Activated CD8-positive, alpha-beta T cell treated with anti-CD3 and anti-CD28 coated beads for 36 hours (primary cell): ENCODE results near the gene NPTXR. TPM values are rescaled to one million over a fixed set of nuclear protein-coding genes. Genes with fewer than 3 reads are reported as not detected.

Experiments used
- ATAC-seq: fragments of 200-7000 bp; cut with Tn5 transposase; one replicate; pipeline ENCODE4 v1.10.0; 2021; ENCODE audit warnings: mild to moderate bottlenecking, moderate library complexity
- CTCF ChIA-PET: fragments of 350-600 bp; sonication (Branson Sonifier 250); formaldehyde crosslinking; loops from one replicate; lab custom pipeline; 2021; ENCODE audit warnings: antibody characterized with exemption; lab: Charles Lee
- POLR2A ChIA-PET: fragments of 350-600 bp; sonication (Branson Sonifier 250); formaldehyde crosslinking; loops from one replicate; lab custom pipeline; 2021; ENCODE audit warnings: antibody characterized with exemption; lab: Charles Lee
- DNase-seq: peaks from one replicate; pipeline ENCODE4 v3.0.0-alpha.2; 2020
- H3K27ac Mint-ChIP-seq: one replicate; pipeline ENCODE4 v1.8.0; 2021; ENCODE audit warnings: mild to moderate bottlenecking, mixed read lengths
- H3K27me3 Mint-ChIP-seq: one replicate; pipeline ENCODE4 v1.8.0; 2021; ENCODE audit warnings: mixed read lengths
- H3K36me3 Mint-ChIP-seq: one replicate; pipeline ENCODE4 v1.8.0; 2021; ENCODE audit warnings: low read depth, mixed read lengths
- H3K4me1 Mint-ChIP-seq: one replicate; pipeline ENCODE4 v1.8.0; 2021; ENCODE audit warnings: low read depth, mixed read lengths
- H3K4me3 Mint-ChIP-seq: one replicate; pipeline ENCODE4 v1.8.0; 2021; ENCODE audit warnings: mild to moderate bottlenecking, moderate library complexity, mixed read lengths
- H3K9me3 Mint-ChIP-seq: one replicate; pipeline ENCODE4 v1.8.0; 2021; ENCODE audit warnings: mixed read lengths
- intact Hi-C: fragments of 100-400 bp; cut with micrococcal nuclease; formaldehyde crosslinking; loops from one replicate; pipeline ENCODE4 v1.10.0; 2022
- total RNA-seq, 2 experiments: library from RNA; stranded (reverse); gene quantifications; one replicate each; pipeline ENCODE4 v1.2.3, GENCODE V29; 2021
- TF ChIP-seq, protein P1 (sequence below): fragments of 200-600 bp; IDR thresholded peaks from one replicate; pipeline ENCODE4 v1.8.0; 2022; ENCODE audit warnings: antibody characterized with exemption, mild to moderate bottlenecking

The NPTXR gene
- total RNA-seq, 2 experiments from 2014 or later = 0.69 to 0.83 TPM

DNA sequence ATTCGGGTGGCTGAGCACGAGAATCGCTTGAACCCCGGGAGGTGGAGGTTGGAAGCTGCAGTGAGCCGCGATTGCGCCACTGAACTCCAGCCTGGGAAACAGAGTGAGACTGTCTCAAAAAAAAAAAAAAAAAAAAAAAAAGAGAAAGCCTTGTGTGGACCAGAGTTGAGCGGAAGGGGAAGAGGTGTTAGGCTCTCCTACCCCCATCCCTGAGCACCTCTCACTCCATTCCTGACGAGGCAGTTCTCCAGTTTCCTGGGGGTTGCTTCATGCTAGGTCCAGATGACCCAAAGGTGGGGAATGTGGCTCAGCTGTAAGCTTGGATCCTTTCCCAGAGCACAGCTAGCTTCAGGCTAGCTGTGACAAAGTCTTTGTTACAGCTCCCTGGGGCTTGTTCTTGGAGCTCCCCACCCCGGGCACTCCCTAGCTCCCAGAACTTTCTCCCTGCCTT, 41.1 kb downstream of the NPTXR start:
- intact Hi-C loops = no loop called here
- peaks cover 12% of the 10 kb centered on the region for H3K4me1 Mint-ChIP-seq
- ATAC-seq = no peak

DNA sequence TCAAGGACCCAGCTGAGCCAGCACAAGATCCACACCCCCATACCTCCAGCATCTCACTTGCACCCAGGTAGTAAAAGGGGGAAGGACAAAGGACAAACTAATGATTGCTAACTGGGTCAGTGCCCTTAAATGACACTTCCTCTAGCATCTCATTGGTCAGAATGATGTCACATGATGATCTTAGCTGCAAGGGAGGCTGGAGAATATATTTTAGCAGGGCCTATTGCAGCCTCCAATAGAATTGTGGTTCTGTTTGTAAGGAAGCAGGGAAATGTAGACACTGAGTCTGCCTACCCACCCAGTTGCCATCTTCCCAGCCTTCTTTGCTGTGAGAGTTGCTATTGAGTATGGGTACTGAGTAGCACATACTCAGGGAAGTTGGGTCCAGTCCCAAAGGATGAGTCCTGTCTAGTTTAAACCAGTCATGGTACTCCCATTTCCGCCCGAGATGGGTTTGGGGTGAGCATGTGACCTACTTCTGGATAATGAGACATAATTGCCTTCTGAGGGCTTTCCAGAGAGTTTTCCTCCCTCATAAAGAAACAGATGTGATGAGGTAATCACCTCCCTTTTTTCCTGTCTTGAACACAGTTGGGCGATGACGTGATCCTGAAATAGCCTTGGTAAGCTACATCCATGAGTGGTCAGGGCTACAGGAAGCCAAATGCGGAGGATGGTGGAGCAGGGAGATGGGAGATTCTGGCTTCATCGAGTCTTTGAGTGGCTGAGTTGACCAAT, 44.4 kb downstream of the NPTXR start:
- POLR2A ChIA-PET = no interaction called here
- TF ChIP-seq, protein P1, sequence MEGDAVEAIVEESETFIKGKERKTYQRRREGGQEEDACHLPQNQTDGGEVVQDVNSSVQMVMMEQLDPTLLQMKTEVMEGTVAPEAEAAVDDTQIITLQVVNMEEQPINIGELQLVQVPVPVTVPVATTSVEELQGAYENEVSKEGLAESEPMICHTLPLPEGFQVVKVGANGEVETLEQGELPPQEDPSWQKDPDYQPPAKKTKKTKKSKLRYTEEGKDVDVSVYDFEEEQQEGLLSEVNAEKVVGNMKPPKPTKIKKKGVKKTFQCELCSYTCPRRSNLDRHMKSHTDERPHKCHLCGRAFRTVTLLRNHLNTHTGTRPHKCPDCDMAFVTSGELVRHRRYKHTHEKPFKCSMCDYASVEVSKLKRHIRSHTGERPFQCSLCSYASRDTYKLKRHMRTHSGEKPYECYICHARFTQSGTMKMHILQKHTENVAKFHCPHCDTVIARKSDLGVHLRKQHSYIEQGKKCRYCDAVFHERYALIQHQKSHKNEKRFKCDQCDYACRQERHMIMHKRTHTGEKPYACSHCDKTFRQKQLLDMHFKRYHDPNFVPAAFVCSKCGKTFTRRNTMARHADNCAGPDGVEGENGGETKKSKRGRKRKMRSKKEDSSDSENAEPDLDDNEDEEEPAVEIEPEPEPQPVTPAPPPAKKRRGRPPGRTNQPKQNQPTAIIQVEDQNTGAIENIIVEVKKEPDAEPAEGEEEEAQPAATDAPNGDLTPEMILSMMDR = no peak
- H3K27me3 Mint-ChIP-seq = peaks cover 6% of the 10 kb centered on the region
- no peaks in the 10 kb centered on the region for H3K36me3 Mint-ChIP-seq
- H3K4me1 Mint-ChIP-seq = peaks cover 14% of the 10 kb centered on the region
- DNase-seq (no peak), ATAC-seq (no peak)
- CTCF ChIA-PET = interaction anchor here (0.9 to 1.3 kb wide), 2 partner anchors 10 to 30 kb away, joined by 3 read pairs; no protein-coding TSS in a partner anchor
- H3K27ac Mint-ChIP-seq = no peak overlapping the region
- intact Hi-C loops = no loop called here
- no peak overlapping the region for H3K4me3 Mint-ChIP-seq
- H3K9me3 Mint-ChIP-seq = no peaks in the 10 kb centered on the region

More for the DNA sequence above, 41.1 kb downstream of the NPTXR start:
- Mint-ChIP-seq H3K27me3 (peaks cover 4% of the 10 kb centered on the region), H3K36me3 (no peaks in the 10 kb centered on the region), H3K9me3 (no peaks in the 10 kb centered on the region), H3K27ac (no peak overlapping the region), H3K4me3 (no peak overlapping the region)
- ChIA-PET CTCF (interaction anchor here (0.9 to 1.4 kb wide), 2 partner anchors 35 to 368 kb away, joined by 3 read pairs; no protein-coding TSS in a partner anchor), POLR2A (no interaction called here)
- no peak for DNase-seq
- TF ChIP-seq, protein P1 = no peak

DNA sequence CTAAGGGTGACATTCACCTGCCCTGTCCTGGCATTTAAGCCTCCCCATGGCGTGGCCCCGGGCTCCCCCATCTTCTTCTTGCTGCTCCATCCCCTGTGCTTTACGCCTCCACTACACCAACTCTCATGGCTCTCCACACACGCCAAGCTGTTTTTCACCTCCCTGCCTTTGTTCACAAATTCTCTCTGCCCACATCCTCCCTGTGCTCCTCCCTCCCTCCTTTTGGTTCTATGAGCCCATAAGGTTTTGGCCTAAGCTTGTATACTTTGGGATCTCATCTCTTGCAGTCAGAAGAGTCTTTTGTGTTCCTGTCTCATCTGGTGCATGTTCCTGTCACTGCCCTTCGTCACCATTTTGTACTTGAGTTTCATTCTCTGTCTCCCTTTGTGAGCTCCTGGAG, 45.3 kb downstream of the NPTXR start:
- intact Hi-C loops = no loop called here
- DNase-seq (no peak), ATAC-seq (no peak)
- Mint-ChIP-seq H3K4me1 (peaks cover 17% of the 10 kb centered on the region), H3K4me3 (no peak overlapping the region), H3K27ac (no peak overlapping the region), H3K9me3 (no peaks in the 10 kb centered on the region), H3K27me3 (peaks cover 3% of the 10 kb centered on the region), H3K36me3 (no peaks in the 10 kb centered on the region)
- TF ChIP-seq, protein P1 = no peak
- CTCF ChIA-PET = interaction anchor here (0.9 to 1.3 kb wide), 3 partner anchors 9 to 72 kb away, joined by 3 to 5 read pairs (median 3); no protein-coding TSS in a partner anchor
- POLR2A ChIA-PET = no interaction called here

DNA sequence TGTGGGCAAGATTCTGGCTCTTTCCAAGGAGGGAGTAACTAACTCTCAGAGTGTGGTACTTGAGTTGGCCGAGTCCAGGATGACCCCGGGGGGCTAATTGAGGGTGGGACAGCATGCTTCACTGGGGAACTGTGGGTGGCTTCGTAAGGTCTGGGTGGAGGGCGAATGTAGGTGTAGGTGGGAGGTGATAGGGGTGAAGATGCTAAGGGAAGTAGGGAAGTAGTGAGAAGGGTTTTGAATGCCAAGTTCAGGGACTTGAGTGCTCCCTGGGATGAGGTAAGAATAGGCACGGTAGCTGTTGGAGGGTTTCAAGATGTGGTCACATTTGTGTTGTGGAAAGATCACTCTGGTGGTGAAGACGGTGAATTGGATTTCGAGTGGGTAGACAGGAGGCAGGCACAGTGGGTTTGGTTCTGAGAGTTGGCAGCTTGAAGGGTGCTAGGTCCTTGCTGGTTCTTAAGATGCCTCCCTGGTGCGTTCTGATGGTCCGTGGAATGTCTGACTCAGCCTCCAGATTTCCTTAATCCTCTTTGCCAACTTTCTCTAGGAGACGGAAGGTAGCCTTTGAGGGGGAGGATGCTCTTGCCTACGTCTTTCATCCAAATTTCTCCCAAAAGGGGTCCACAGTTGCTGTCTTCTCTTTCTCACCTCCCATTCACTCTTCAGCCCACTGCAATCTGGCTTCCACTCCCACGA, 47.4 kb downstream of the NPTXR start:
- no peaks in the 10 kb centered on the region for H3K9me3 Mint-ChIP-seq
- H3K4me1 Mint-ChIP-seq = peaks cover 23% of the 10 kb centered on the region
- DNase-seq (no peak), ATAC-seq (no peak)
- TF ChIP-seq, protein P1 = no peak
- H3K36me3 Mint-ChIP-seq = no peaks in the 10 kb centered on the region
- H3K27ac Mint-ChIP-seq = no peak overlapping the region
- intact Hi-C loops = no loop called here
- no peak overlapping the region for H3K4me3 Mint-ChIP-seq
- peaks cover 3% of the 10 kb centered on the region for H3K27me3 Mint-ChIP-seq
- POLR2A ChIA-PET = no interaction called here
- CTCF ChIA-PET = no interaction called here

DNA sequence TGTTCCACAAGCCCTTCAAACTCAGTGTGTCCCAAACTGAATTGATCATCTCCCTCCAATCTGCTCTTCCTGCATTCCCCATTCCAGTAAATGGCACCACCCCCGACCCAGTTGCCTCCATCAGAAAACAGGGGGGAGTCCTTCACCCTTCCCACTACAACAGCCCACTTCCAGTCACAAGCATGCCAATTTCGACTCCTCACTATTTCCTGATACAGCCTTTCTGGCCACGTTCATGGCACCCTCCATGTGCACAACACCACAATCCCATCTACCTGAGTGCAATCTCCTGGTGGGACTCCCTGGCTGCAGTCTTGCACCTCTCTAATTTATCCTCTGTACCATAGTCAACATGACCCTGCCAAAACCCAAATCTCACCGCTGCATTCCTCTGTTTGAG, 48.3 kb downstream of the NPTXR start:
- TF ChIP-seq, protein P1 = no peak
- Mint-ChIP-seq H3K27ac (no peak overlapping the region), H3K27me3 (peaks cover 3% of the 10 kb centered on the region), H3K4me3 (no peak overlapping the region), H3K4me1 (peaks cover 23% of the 10 kb centered on the region), H3K9me3 (no peaks in the 10 kb centered on the region), H3K36me3 (no peaks in the 10 kb centered on the region)
- intact Hi-C loops = no loop called here
- ChIA-PET CTCF (interaction anchor here (1.5 kb wide), 1 partner anchor 74 kb away, joined by 4 read pairs; no protein-coding TSS in a partner anchor), POLR2A (interaction anchor here (0.6 kb wide), 1 partner anchor 483 kb away, joined by 3 read pairs; no protein-coding TSS in a partner anchor)
- ATAC-seq = no peak
- DNase-seq = no peak
